Renal cortical epithelial cell (primary cell): ENCODE data around the gene PON3. TPM values are rescaled to one million over a fixed set of nuclear protein-coding genes. Genes with fewer than 3 reads are reported as not detected.
A peak's percentile ranks its signal among the peaks of the same experiment; 100 is the strongest.
"Not testable (repeated sequence)": the region's sequence is repeated elsewhere in the genome, so short reads cannot be mapped to it uniquely, and the experiment has no call there.

Source experiments
- DNase-seq: peaks from one replicate; pipeline ENCODE4 v3.0.0-alpha.2; 2011; ENCODE audit warnings: low read depth
- total RNA-seq: library from RNA; depleted of rRNA; stranded (reverse); fragments of >200 nt; gene quantifications from 2 replicates; pipeline ENCODE4 v1.2.3, GENCODE V29; 2014

PON3 gene
- total RNA-seq, 1 donor from 2014 or later, result 0.05 TPM

DNA sequence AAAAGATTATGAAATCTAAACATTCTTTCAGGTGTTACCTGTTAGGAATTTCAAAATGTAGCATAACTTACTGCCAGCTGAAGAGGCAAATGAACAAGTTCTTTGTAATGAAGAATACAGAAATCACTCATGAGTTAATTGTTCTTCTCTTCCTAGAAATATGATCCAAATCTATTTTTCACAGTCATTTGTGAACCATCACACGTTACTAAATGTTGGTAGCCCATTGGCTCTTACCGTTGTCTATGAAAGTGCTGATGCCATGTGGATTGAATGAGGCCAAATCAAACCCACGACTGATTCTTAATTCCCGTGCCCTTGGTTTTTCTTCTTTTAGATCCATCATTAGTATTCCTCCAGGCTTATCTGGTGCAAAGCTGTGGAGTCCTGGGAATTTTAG is 15.9 kb upstream of the PON3 start:
- DNase-seq, result no peak

- DNase-seq, result no peak
Observed at GRCh38 chr7:95411666-95412065, 15.5 kb upstream of the PON3 start.

- DNase-seq, result peak; percentile 53
Observed at GRCh38 chr7:95411036-95411435, 14.9 kb upstream of the PON3 start.

DNA sequence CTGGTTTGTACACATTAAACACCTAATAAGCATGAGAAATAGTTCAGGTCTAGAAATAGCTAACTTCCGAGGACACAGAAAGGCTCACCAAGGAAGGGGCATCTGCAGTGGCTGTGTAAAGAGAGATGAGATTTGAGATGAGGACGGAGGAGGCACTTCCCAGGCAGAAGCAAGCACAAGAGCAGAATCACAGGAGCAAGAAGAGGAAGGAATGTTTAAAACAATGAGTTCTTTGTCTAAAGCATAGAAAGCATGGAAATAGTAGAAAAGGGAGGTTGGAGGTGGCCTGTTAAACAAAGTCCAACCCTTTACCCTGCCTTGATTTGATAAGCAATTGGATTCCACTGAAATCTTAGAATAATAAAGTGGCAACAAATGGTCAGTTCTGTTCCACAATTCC is 11.6 kb upstream of the PON3 start:
- no peak for DNase-seq

DNA sequence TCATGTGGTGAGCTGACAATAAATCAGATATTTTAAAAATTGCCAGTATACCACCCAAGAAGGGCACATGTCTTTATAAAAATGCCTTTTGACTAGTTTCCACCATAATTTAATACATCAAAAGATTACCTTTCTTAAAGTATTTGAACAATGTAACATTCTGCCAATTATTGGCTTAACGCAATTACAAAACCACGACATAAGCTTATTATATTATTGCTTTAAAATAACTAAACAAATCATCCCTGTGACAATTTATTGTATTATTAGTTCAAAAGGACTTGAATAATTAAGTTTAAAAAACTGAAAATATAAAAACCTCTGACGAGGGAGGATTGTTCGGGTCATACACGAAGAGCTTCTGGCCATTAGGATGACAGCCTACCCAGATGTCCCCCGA is 9.6 kb upstream of the PON3 start:
- no peak for DNase-seq

DNA sequence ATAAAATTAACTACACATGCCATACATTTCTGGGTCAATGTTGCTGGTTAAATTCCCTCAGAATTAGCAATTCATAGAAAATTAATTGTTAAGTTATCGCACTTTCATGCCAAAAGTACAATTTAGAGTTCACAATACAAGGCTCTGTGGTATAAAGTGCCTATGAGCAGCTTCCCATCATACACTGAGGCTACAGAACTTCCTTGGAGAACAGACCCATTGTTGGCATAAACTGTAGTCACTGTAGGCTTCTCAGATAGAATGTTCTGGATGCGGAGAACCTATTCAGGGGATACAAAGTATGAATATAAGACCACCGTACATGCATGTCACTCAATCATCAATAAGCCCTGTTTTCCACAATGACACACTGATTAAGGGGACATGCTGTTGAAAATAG is 9.0 kb upstream of the PON3 start:
- DNase-seq, result no peak

DNA sequence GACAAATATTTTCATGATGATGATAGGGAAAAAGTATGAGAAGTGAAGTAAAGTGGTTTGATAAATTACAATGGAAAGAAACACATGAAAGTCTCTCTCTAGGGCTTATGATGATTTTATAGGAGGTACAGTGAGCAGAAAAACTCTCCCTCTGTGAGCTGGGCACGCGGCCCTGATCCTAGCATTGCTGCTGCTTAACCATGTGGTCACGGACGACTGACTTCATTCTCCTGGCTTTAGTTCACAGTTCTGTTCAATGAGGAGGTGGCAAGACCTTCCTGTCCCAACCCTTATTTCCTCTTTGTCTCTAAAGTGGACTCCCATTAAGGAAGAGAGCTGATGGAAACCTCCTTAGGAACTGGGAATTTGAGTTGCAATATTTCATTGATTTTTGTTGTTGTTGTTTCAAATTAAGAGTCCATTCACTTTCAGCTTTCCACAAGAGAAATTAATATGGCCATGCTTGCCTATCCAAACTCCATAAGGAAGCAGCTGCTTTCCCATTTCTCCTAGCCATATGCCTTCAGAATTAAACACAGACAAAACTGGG is 8.2 kb upstream of the PON3 start:
- DNase-seq, result peak; percentile 64

GRCh38 chr7:95398155-95398940 is 2.2 kb upstream of the PON3 start:
- DNase-seq, result no peak

DNA sequence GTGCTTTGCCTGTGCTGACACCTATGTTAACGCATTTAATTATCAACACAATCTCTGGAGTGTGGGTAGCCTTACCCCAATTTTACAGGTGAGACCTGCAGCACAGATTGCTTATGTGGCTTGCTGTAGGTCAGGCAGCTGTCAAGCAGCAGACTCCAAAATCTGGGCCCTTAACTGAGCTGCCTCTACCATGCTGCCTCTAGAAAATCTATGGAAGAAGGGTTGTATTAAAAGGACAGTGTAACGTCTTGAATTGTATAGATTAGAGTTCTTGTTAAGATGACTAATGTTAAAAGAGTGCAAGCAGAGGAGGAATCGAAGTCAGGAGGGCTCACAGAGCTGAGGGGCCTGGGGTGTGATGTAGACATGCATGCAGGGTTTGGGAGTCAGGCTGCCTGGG is 1.2 kb upstream of the PON3 start:
- DNase-seq, result no peak

- DNase-seq, result no peak
Observed at GRCh38 chr7:95395755-95396135, 430 bp downstream of the PON3 start.

DNA sequence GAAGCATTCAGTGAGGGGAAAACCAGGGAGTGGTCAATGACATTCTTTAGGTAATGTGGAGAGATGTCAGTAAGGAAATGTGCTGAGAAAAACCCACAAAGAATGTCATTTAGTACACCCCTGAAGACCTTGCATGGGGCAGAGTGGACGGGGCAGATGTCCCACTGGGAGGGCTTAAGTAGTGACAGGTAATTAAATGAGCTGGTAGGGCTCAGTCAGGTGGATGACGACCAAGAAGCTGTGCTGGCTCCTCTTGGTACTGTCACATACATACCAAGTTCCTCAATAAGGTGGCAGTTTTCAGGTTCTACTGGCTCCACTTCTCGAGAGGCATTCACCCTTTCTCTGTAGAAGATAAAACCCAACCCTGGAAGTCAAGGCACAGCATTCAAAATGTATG is 1.8 kb downstream of the PON3 start:
- DNase-seq, result peak; percentile 30

DNA sequence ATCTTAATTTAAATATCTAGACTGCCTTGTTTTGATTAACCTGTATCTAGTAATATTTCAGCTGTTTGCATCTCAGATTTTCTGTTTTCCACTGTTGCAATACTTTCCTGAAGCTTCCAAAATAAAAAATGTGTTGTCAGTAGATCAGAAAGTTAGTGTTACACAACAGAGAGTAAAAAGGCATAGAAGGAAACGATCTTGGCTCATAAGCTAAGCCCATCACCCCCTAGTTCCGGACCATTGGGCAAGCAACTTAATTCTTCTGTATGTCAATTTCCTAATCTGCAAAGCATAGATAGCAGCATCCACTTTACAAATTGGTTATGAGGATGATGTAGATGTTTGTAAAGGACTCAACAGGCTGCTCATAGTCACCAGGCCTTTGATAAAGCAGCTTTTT is 4.4 kb downstream of the PON3 start:
- DNase-seq, result no peak

DNA sequence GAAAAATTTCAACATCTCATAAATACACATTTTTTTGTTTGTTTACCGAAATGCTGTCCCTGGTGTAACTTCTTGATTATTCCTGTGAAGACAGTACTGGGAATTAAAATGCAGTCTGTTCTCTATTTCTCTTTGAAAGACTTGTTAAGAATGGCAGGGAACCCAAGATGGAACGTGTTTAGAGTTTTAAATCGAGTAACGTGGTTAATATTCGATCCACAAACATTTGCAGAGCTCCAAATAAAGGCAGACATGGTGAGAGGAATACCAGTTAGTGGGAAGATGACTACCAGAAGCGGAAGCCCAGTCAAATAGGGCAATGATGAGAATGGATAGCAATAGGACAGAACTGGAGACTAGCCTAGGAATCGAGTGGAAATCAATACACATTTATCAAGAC is 6.7 kb downstream of the PON3 start:
- no peak for DNase-seq

- not testable (repeated sequence) for DNase-seq
Observed at GRCh38 chr7:95379457-95379856, 16.7 kb downstream of the PON3 start.

- DNase-seq, result no peak
Observed at GRCh38 chr7:95376632-95377400, 19.4 kb downstream of the PON3 start.

DNA sequence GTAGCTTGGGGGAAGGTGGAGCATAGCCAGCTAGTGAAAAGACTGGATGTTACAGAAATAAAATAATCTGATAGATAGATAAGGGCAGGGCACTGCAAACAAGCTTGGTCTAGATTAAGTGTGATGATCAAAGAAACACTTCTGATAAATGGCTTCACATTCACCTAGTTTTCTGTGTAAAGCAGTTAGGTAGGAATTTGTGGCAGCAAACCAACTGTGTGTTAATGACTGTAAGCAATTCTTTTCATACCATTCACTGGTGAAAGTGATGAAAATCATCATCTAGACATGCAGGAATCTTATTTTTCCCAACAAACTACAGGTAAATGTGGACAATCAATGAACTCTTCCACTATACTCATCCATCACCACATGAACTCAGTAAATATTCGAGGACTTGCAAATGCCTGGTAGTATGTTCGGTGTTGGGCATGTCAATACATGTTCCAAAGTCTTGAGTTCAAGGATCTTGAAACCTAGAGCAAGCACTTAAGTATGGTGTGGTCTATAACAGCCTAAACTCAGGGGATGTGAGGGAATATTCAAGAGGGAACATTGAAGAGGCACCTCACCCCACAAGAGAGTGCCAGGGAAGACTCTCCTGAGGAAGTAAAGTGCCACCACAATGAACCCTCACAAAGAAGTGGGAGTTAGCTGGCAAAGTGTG is 20.5 kb downstream of the PON3 start:
- peak; percentile 45 for DNase-seq

DNA sequence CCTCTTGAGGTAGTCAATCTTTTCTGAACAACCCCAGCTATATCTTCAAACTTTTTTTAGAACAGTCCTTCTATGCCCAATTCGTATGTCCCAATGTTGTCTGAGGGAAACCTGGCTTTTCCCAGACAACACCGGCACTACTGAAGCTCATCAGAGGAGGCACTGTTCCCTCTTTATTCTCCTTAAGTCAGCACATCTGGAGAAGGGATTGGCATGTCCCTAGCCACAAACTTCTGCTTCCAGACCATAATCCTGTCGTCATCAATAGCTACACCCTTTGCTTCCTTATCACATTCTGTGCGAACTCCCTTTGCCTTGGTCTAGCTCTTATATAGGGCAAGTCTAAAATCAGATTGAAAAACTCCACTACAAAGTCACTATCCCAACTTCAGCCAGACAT is 22.9 kb downstream of the PON3 start:
- DNase-seq, result no peak

DNA sequence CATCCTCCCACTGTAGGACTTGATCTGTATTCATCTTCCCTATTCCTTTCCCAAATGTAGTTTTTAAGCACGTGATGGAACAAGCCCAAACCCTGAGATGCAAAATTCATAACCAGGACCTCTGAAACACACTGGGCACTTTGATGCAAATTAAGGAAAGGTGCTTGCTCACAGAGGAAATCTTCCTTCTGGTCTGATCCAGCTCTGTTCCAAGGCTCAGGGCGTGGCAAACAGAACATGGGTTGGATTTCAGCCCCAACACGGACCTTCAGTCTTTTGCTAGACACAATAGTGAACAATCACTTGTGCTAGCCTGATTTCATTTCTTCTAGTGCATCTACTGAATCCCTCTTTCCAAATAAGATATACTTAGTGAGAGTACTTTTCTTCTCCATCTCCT is 27.9 kb downstream of the PON3 start:
- no peak for DNase-seq

GRCh38 chr7:95367606-95368005 is 28.6 kb downstream of the PON3 start:
- DNase-seq, result peak; percentile 22

GRCh38 chr7:95365151-95365550 is 31.0 kb downstream of the PON3 start:
- peak; percentile 92 for DNase-seq

GRCh38 chr7:95357623-95358022 is 38.6 kb downstream of the PON3 start:
- peak; percentile 32 for DNase-seq

DNA sequence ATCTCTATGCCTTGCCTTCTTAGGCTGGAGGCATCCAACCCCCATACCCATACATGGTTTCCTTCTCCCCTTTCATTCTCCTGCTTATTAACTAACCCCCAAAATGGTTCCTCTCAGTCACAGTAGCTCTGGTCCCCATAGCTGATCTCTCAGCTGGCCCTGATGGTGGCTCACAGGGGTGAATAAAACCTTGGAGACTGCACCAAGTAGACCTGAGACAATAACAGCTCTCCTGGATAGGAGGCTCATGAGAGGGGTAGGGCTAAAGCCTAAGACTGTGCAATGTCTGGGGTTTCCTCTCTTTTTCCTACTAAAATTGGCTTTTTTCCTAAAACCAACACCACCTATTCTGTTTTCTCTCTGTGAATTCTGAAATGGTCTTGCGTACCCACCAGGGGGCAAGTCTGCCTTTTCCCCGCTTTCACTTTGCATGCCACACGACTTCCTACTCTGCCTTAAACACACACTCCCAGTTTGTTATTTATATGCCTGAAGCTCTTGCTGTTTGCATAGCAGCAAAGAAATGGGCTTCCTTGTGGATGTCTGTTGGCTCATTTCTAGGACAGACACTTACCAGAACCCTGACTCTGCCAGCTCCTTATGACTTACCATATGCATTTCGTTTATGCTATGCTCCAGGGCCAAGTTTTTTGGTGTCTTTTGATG is 53.4 kb downstream of the PON3 start:
- no peak for DNase-seq
